ENCODE results near the gene BANF2.
"Not testable (repeated sequence)": the region's sequence is repeated elsewhere in the genome, so short reads cannot be mapped to it uniquely, and the experiment has no call there.

BANF2 gene

DNA sequence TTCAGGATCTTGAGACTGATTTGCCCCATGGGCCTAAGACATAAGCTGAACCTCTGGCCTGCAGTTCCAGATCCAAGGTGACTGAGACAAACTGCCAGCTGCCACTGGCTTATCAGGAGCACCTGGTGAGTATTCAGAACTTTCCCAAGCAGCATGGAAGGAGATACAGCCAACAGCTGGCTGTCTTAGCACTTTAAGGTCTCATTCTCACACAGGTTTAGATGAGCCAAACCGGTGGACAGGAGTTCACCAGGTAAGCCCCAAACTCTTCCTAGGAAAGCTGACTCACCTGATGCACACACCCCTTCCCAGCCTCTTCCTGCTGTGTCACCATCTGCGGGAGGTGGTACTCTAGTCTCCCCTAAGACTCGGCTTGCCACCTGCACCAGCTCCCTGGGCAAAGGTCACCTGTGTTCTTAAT is at the start of gene BANF2:
TSS of gene BANF2 (plus strand) at position 36 of the 421 bp plus-strand sequence. CDS start 25,060 bp downstream, outside the sequence.
- no peak for DNase-seq

DNA sequence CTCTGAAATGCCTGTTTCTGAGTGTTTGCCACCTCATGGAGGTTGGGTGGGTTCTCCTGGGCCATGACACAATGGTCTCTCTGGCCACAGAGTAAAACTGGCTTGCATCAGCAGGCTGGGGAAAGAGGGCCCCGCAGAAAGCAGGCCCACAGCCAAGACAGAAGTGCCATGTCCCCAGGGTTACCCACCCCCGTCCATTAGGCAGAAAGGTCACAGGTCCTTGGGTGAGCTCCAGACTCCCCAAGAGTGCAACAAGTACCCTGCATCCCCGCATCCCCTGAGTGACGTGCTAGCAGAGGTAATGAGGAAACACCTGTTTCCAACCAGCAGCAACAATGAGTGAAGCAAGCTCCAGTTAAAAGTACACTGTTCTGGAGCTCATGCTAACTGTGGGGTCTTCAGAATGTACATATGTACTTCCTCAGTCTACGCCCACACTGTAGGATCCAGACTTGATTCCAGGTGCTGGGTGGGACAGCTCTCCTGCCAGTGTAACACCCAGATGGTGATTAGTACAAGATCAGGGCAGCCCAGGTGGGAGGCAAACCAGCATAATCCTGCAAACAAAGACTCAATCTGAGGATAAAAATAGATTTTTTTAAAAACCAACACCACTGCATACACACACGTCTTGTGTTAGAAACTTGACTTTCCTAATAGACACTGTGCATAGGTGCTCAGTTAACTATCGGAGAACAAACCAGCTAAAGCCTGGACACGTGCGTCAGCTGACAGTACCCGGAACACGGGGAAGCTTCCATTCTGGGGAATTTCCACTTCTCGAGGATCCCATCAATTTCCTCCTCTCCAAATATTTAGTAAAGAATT is 49.3 kb upstream of the BANF2 start:
- DNase-seq = no peak

- no peak for DNase-seq
These were observed 48.5 kb upstream of the BANF2 start for GRCh38 chr20:17651129-17651759.

DNA sequence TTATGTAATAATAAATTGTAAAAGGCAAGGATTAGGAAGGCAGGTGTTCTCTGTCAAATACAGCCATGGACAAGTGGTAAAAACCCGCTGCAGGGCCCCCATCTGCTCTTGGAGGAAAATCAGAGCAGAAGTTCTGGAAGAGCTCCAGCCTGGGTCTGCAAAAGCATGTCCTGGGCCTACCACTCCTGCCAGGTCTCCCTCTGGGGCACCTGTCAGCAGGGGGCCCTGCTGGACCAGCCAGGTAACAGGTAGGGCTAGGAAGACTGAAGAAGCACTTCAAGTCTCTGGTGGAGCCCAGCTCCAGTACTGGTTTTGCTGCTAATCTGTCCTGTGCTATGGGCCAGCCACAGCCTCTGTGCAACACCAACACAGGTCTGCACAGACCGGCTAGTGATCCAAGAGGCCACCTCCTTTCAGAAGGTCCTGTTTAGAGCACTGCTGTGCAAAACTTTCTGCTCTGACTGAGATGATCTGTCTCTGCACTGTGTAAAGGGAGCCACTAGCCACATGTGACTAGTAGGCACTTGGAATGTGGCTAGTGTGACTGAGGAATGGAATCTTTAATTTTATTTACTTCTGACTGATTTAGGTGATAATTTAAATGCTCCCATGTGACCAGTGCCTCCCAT is 47.9 kb upstream of the BANF2 start:
- no peak for DNase-seq

DNA sequence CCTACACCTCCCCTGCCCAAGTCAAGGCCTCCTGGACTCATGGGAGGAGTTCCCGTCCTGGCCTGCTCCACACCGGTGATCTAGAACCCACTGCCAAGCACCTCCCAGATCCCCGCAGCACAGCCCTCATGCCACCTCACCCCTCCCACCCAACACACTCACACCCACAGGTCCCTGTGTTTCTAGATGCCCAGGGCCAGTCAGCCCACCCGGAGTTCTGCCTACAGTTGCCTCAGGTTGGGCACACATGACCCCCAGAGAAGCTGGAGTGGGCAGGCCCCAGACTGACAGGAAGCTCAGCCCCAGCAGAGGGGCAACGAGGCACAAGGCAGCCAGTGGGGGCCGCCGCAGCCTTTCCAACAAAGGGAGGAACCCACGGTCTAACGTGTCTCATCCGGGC is 47.4 kb upstream of the BANF2 start:
- DNase-seq = no peak

DNA sequence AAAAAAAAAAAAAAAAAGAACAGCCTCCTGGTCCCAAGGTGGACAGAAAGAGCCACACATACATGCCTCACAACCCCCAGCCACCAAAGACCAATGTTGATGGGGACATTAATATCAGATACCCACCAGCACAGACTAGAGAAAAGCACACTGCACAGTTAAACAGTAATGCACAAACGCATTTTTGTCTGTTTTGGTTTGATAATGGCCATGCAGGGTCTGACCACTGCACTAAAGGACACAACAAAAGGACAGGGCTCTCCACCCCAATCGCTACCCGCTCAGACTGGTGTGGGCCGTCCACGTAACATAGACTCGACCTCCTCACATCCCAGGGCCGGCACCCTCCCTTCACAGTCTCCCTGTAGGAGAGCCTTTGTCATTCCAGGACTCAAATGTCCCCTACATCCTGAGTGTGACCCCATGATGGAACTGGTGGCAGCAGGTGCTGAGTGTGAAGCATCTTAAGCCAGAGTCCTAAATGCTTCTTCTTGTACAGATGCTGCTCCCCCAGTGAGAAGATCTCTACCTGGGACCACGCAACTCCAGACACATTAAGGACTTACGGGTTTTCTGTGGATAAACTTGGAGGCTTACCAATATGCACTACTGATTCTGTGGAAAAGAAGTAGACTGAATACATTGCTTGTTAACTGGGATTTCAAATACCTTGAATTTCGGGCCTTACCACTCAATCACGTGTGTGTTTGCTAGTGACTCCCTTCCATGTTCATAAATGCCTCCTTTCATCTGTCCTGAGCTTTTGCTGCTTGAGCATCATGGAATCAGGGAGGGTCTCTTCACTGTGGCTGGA is 45.7 kb upstream of the BANF2 start:
- DNase-seq = no peak

DNA sequence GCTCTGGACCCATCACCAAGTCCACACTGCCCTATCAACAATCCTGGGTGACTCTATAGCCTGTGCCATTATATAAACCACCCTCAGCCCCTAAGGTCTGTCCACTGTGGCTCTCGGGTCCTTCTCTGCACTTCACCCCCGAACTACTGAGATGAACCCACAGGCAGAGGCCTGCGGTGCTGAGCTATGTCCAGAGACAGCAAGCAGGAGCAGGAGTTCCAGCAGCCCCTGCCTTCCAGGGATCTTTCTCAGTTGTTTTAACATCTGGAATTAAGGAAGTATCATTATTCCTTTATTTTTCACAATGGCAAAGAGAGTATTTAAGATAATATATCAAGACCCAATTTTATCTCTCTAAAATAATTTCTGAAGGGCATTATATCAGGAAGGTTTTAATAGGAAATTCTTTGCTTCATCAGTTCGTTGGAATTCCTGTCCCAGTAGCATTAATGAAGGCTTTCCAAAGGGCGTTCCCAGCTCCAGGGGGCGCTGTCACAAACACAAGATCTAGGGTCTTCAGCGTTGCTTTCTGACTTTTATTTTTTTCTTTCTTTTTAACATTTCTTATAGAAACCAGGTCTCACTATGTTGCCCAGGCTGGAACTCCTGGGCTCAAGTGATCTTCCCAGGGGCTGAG is 45.0 kb upstream of the BANF2 start:
- peak in 1 of 2 donors; percentile 9 for DNase-seq

DNA sequence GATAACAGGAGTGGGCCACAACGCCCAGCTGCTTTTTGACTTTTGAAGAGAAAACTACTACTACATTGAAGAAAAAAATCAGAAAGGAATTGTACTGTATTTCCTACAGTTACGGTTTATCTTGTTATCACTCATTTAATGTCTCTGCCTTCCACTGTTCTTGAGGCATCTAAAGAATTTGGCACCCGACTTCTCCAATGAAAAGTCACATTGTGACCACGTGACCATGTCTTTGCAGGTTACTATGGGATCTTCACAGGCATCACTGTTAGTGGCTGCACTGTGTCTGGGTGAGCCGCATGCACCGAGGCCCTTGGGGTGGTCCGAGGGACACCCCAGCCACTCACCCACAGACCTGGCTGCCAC is 44.5 kb upstream of the BANF2 start:
- DNase-seq = no peak

DNA sequence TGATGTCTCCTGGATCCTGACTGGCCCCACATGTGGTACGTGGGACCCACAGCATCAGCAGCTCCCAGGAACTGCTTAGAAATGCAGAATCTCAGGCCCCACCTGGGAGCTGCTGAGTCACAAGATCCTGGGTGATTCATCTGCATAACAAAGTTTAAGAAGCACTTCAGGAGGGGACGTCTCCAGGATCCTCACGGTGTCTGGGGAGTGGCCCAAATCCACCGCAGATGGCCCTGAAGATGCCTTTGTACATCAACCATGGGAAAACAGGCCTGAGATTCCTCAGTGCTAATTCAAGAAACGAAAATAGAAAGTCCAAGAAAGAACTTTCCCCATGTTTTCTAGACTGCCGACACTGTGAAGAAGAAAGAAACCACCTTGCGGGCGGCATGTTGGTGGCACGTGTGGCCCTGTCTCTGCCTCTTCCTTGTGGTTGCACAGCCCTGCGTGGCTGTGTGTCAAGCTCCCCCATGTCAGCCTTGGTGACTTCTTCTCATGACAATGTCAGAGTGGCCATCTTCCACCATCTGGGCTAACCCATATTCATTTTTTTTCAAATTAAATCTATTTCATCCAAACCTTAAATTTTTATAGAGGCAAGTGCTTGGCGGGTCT is 43.8 kb upstream of the BANF2 start:
- no peak for DNase-seq

GRCh38 chr20:17657079-17657825 is 42.5 kb upstream of the BANF2 start:
- DNase-seq = no peak

GRCh38 chr20:17657898-17658647 is 41.7 kb upstream of the BANF2 start:
- DNase-seq = no peak

DNA sequence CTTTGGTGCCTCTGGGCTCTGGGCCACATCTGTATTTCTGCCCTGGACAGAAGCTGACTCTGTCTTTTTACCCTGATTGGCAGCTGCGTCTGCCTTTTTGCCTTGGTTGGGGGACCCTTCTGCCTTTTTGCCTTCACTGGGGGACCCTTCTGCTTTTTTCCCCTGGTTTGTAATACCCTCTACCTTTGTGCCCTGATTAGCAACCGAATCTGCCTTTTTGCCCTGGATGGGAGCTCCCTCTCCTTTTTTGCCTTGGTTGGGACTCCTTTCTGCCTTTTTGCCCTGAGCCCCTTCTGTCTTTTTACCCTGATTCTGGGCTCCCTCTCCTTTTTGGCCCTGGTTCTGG is 41.1 kb upstream of the BANF2 start:
- no peak for DNase-seq

DNA sequence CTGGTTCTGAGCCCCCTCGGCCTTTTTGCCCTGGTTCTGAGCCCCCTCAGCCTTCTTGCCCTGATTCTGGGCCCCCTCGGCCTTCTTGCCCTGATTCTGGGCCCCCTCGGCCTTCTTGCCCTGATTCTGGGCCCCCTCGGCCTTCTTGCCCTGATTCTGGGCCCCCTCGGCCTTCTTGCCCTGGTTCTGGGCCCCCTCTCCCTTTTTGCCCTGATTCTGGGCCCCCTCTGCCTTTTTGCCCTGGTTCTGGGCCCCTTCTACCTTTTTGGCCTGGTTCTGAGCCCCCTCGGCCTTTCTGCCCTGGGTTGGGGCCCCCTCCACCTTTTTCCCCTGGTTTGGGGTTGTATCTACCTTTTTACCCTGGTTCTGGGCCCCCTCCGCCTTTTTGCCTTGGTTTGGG is 40.4 kb upstream of the BANF2 start:
- DNase-seq = not testable (repeated sequence)

- no peak for DNase-seq
These were observed 40.0 kb upstream of the BANF2 start for GRCh38 chr20:17659801-17660200.

GRCh38 chr20:17660667-17661066 is 39.1 kb upstream of the BANF2 start:
- no peak for DNase-seq

- DNase-seq = no peak
These were observed 38.5 kb upstream of the BANF2 start for GRCh38 chr20:17661121-17661744.

GRCh38 chr20:17662333-17663039 is 37.3 kb upstream of the BANF2 start:
- no peak for DNase-seq

GRCh38 chr20:17663040-17663399 is 36.7 kb upstream of the BANF2 start:
- DNase-seq = no peak

DNA sequence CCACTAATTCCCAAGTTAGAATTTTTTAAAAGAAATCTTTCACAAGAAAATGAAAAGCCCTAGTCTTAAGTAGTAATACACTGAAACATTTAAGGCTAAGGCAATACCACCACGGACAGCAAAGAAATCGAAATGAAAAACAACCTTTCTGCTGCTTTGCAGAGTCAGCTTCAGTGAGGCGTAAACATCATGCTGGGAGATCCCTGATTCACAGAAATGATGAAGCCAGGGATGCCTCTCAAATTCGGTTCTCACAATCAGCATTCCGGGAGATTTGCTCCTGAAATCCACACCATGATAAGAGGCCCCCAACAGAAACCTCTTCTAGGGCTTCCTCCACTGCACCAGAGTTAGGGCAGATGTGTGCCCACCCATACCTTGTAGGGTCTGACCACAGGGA is 36.3 kb upstream of the BANF2 start:
- DNase-seq = no peak

All from CD4-positive, alpha-beta T cell treated with Interleukin-4 for 1 hour (primary cell).